HG02588 (cell line): ENCODE results near the gene TRAF2.
"Not testable (repeated sequence)": the region's sequence is repeated elsewhere in the genome, so short reads cannot be mapped to it uniquely, and the experiment has no call there.

Experiments
- ATAC-seq: cut with Tn5 transposase; IDR thresholded peaks from one replicate; pipeline ENCODE4 v1.9.1; 2021; ENCODE audit warnings: mild to moderate bottlenecking, moderate library complexity; ENCODE audit not compliant: unreplicated experiment

The TRAF2 gene

GRCh38 chr9:136881691-136882108 is 4.6 kb upstream of the TRAF2 start:
- ATAC-seq: no peak

- ATAC-seq: peak; percentile 26
Measured at GRCh38 chr9:136882109-136882946, 4.0 kb upstream of the TRAF2 start.

- ATAC-seq: not testable (repeated sequence)
Measured at GRCh38 chr9:136882947-136883283, 3.4 kb upstream of the TRAF2 start.

- ATAC-seq: not testable (repeated sequence)
Measured at GRCh38 chr9:136883670-136884069, 2.6 kb upstream of the TRAF2 start.

GRCh38 chr9:136886610-136887597 is 588 bp downstream of the TRAF2 start:
- peak; percentile 29 for ATAC-seq

GRCh38 chr9:136888454-136888853 is 2.1 kb downstream of the TRAF2 start:
- no peak for ATAC-seq

GRCh38 chr9:136889858-136890257 is 3.5 kb downstream of the TRAF2 start:
- ATAC-seq: no peak

- ATAC-seq: no peak
Measured at GRCh38 chr9:136890661-136891060, 4.3 kb downstream of the TRAF2 start.

- no peak for ATAC-seq
Measured at GRCh38 chr9:136896027-136896426, 9.7 kb downstream of the TRAF2 start.

GRCh38 chr9:136898483-136899100 is 12.3 kb downstream of the TRAF2 start:
- ATAC-seq: no peak

- peak; percentile 43 for ATAC-seq
Measured at GRCh38 chr9:136899196-136899595, 12.9 kb downstream of the TRAF2 start.

- no peak for ATAC-seq
Measured at GRCh38 chr9:136900556-136900955, 14.2 kb downstream of the TRAF2 start.

GRCh38 chr9:136900988-136901515 is 14.7 kb downstream of the TRAF2 start:
- ATAC-seq: no peak

GRCh38 chr9:136901516-136902258 is 15.4 kb downstream of the TRAF2 start:
- ATAC-seq: peak; percentile 44

- ATAC-seq: peak; percentile 37
Measured at GRCh38 chr9:136902259-136902821, 16.0 kb downstream of the TRAF2 start.

- ATAC-seq: no peak
Measured at GRCh38 chr9:136903041-136903554, 16.8 kb downstream of the TRAF2 start.

GRCh38 chr9:136906266-136906665 is 19.9 kb downstream of the TRAF2 start:
- no peak for ATAC-seq

- ATAC-seq: no peak
Measured at GRCh38 chr9:136907011-136907914, 20.9 kb downstream of the TRAF2 start.
